Activated T-cell treated with anti-CD3 and anti-CD28 coated beads, Interleukin-2, amount 50 U/mL, for 24 hours (primary cell): ENCODE results near the gene SRPK2.
"Not testable (repeated sequence)": the region's sequence is repeated elsewhere in the genome, so short reads cannot be mapped to it uniquely, and the experiment has no call there.

Source experiments
- DNase-seq: peaks from one replicate; pipeline ENCODE4 v3.0.0-alpha.2; 2020
- H3K27ac Mint-ChIP-seq: 2 replicates; pipeline ENCODE4 v1.8.0; 2020; ENCODE audit warnings: mild to moderate bottlenecking, mixed read lengths
- H3K27me3 Mint-ChIP-seq: 2 replicates; pipeline ENCODE4 v1.8.0; 2020; ENCODE audit warnings: mixed read lengths
- H3K36me3 Mint-ChIP-seq: 2 replicates; pipeline ENCODE4 v1.8.0; 2020; ENCODE audit warnings: low read depth, mixed read lengths
- H3K4me1 Mint-ChIP-seq: 2 replicates; pipeline ENCODE4 v1.8.0; 2020; ENCODE audit warnings: low read depth, mixed read lengths
- H3K4me3 Mint-ChIP-seq: 2 replicates; pipeline ENCODE4 v1.8.0; 2020; ENCODE audit warnings: mild to moderate bottlenecking, moderate library complexity, mixed read lengths
- H3K9me3 Mint-ChIP-seq: 2 replicates; pipeline ENCODE4 v1.8.0; 2020; ENCODE audit warnings: mixed read lengths

SRPK2 gene

DNA sequence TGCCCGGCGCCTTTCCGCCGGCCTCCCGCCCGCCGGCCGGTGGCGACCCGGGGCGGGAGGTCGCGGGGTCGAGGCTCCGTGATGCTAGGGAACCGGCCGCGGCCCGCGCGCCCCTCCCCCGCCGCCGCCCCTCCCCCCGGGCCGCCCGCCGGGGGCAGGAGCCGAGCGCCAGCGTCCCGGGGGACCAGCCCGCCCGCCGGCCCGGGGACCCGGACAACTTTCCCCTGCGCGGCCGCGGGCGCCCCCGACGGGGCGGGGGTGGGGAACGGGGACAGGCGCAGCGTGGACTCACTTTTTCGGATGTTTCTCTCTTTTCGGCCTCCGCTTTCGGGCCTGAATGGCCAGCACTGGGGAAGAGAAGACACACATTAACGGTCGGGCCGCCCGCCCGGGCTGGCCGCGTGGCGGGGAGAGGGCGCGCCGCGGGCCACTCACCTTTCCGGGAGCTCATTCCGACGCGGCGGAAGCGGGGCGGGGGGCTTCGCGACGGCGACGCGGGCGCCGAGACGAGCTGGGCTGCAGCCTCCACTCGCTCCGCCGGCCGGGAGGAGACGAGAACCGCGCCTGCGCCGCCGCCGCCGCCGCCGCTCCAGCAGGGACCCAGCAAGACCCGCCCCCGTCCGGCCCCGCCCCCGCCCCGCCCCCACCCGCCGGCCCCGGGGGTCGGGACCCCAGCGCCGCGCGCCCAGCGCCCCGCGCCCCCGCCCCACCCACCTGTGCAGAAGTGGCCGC is at the start of gene SRPK2:
TSS of gene SRPK2 (minus strand) at position 566 of the 732 bp plus-strand sequence.
- Mint-ChIP-seq H3K9me3 (no peaks in the 10 kb centered on the region), H3K27ac (peak within 1 kb of the TSS; percentile 90), H3K4me1 (peaks cover 43% of the 10 kb centered on the region), H3K36me3 (peaks cover 19% of the 10 kb centered on the region), H3K4me3 (peak within 1 kb of the TSS; percentile 87), H3K27me3 (no peaks in the 10 kb centered on the region)
- DNase-seq, result peak; percentile 85

- no peak for DNase-seq
- H3K36me3 Mint-ChIP-seq, result no peaks in the 10 kb centered on the region
- H3K27me3 Mint-ChIP-seq, result no peaks in the 10 kb centered on the region
- no peak overlapping the region for H3K4me3 Mint-ChIP-seq
- no peak overlapping the region for H3K27ac Mint-ChIP-seq
- peaks cover 5% of the 10 kb centered on the region for H3K4me1 Mint-ChIP-seq
- H3K9me3 Mint-ChIP-seq, result no peaks in the 10 kb centered on the region
Measured at GRCh38 chr7:105438254-105438653, 49.5 kb upstream of the SRPK2 start.

- H3K4me1 Mint-ChIP-seq, H3K4me3 Mint-ChIP-seq, H3K27me3 Mint-ChIP-seq, H3K27ac Mint-ChIP-seq, H3K36me3 Mint-ChIP-seq, DNase-seq, H3K9me3 Mint-ChIP-seq: not testable (repeated sequence)
Measured at GRCh38 chr7:105437356-105437755, 48.6 kb upstream of the SRPK2 start.

DNA sequence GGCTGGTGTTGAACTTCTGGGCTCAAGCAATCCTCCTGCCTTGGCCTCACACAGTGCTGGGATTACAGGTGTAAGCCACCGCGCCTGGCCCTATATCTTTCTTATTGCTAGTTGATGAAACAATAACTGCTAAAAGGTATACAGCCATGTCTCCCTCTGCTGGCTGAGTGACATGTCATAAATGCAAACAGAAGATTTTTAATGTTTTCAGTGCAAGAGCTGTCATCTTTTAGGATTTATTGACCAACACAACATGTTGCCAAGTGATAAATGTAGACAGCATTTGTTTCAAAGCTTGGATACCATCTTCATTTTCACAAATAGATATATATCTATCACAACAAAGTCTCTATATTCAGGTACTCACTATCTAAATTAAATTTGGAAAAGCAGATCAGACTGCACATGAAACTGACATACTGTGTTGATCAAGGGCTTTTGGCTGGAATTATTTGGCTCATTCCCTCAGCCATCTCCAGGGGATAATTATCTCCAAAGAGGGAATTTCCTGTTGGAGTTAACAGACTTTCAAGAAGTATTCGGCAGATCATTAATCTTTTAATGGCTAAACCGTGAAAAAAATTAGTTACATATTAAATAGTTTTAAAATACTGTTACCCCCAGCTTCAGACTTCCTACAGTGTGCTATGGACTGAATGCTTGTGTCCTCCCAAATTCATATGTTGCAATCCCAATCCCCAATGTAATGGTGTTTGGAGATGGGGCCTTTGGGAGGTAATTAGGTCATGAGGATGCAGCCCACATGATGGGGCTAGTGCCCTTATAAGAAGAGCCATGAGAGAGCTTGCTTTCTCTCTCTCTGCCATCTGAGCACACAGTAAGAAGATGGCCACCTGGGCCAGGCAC is 41.3 kb upstream of the SRPK2 start:
- peaks cover 39% of the 10 kb centered on the region for H3K4me1 Mint-ChIP-seq
- H3K9me3 Mint-ChIP-seq, result no peaks in the 10 kb centered on the region
- no peak overlapping the region for H3K4me3 Mint-ChIP-seq
- DNase-seq, result peak; percentile 49
- H3K27ac Mint-ChIP-seq, result no peak overlapping the region
- no peaks in the 10 kb centered on the region for H3K36me3 Mint-ChIP-seq
- H3K27me3 Mint-ChIP-seq, result no peaks in the 10 kb centered on the region

GRCh38 chr7:105426606-105427146 is 38.0 kb upstream of the SRPK2 start:
- peak overlapping the region; percentile 94 for H3K27ac Mint-ChIP-seq
- peaks cover 37% of the 10 kb centered on the region for H3K4me1 Mint-ChIP-seq
- H3K36me3 Mint-ChIP-seq, result no peaks in the 10 kb centered on the region
- no peaks in the 10 kb centered on the region for H3K9me3 Mint-ChIP-seq
- DNase-seq, result no peak
- H3K4me3 Mint-ChIP-seq, result peak overlapping the region; percentile 37
- no peaks in the 10 kb centered on the region for H3K27me3 Mint-ChIP-seq

DNA sequence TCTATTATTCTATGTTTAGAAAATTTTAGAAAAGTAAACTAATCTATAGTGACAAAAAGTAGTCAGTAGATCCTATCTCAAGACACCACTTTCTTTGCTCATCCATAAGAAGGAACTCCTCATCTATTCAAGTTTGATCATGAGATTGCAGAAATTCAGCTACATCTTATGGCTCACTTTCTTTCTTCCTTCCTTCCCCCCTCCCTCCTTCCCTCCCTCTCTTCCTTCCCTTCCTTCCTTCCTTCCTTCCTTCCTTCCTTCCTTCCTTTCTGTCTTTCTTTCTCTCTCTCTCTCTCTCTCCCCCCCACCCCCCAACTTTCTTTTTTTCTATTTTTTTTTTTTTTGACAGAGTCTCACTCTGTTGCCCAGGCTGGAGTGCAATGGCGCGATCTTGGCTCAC is 35.3 kb upstream of the SRPK2 start:
- no peak for DNase-seq
- Mint-ChIP-seq H3K27me3 (no peaks in the 10 kb centered on the region), H3K36me3 (no peaks in the 10 kb centered on the region), H3K4me3 (no peak overlapping the region), H3K27ac (no peak overlapping the region), H3K4me1 (peaks cover 27% of the 10 kb centered on the region), H3K9me3 (no peaks in the 10 kb centered on the region)

- H3K4me1 Mint-ChIP-seq, result no peaks in the 10 kb centered on the region
- no peaks in the 10 kb centered on the region for H3K27me3 Mint-ChIP-seq
- H3K9me3 Mint-ChIP-seq, result no peaks in the 10 kb centered on the region
- H3K36me3 Mint-ChIP-seq, result no peaks in the 10 kb centered on the region
- H3K27ac Mint-ChIP-seq, result no peak overlapping the region
- DNase-seq, result no peak
- no peak overlapping the region for H3K4me3 Mint-ChIP-seq
Measured at GRCh38 chr7:105413887-105414437, 25.2 kb upstream of the SRPK2 start.

- DNase-seq, H3K27me3 Mint-ChIP-seq, H3K4me1 Mint-ChIP-seq, H3K4me3 Mint-ChIP-seq, H3K9me3 Mint-ChIP-seq, H3K36me3 Mint-ChIP-seq, H3K27ac Mint-ChIP-seq: not testable (repeated sequence)
Measured at GRCh38 chr7:105410774-105411173, 22.1 kb upstream of the SRPK2 start.

DNA sequence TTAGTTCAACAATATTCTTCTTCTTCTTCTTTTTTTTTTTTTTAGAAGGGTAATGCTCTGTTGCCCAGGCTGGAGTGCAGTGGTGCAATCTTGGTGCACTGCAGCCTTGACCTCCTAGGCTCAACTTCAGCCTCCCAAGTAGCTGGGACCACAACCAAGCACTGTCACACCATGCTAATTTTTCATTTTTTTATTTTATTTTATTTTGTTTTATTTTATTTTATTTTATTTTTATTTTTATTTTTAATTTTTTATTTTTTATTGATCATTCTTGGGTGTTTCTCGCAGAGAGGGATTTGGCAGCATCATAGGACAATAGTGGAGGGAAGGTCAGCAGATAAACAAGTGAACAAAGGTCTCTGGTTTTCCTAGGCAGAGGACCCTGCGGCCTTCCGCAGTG is 21.1 kb upstream of the SRPK2 start:
- H3K4me1 Mint-ChIP-seq, H3K9me3 Mint-ChIP-seq, H3K4me3 Mint-ChIP-seq, DNase-seq, H3K36me3 Mint-ChIP-seq, H3K27me3 Mint-ChIP-seq, H3K27ac Mint-ChIP-seq: not testable (repeated sequence)

GRCh38 chr7:105408791-105409410 is 20.2 kb upstream of the SRPK2 start:
- Mint-ChIP-seq H3K27me3 (no peaks in the 10 kb centered on the region), H3K9me3 (no peaks in the 10 kb centered on the region), H3K4me3 (no peak overlapping the region), H3K27ac (no peak overlapping the region), H3K36me3 (no peaks in the 10 kb centered on the region), H3K4me1 (no peaks in the 10 kb centered on the region)
- DNase-seq, result no peak

GRCh38 chr7:105403128-105403527 is 14.4 kb upstream of the SRPK2 start:
- Mint-ChIP-seq H3K4me3 (no peak overlapping the region), H3K4me1 (no peaks in the 10 kb centered on the region), H3K9me3 (no peaks in the 10 kb centered on the region), H3K36me3 (no peaks in the 10 kb centered on the region), H3K27me3 (no peaks in the 10 kb centered on the region), H3K27ac (no peak overlapping the region)
- no peak for DNase-seq

- DNase-seq, result no peak
- no peaks in the 10 kb centered on the region for H3K4me1 Mint-ChIP-seq
- H3K9me3 Mint-ChIP-seq, result no peaks in the 10 kb centered on the region
- H3K27ac Mint-ChIP-seq, result no peak overlapping the region
- no peak overlapping the region for H3K4me3 Mint-ChIP-seq
- H3K27me3 Mint-ChIP-seq, result no peaks in the 10 kb centered on the region
- no peaks in the 10 kb centered on the region for H3K36me3 Mint-ChIP-seq
Measured at GRCh38 chr7:105402221-105403095, 13.7 kb upstream of the SRPK2 start.

DNA sequence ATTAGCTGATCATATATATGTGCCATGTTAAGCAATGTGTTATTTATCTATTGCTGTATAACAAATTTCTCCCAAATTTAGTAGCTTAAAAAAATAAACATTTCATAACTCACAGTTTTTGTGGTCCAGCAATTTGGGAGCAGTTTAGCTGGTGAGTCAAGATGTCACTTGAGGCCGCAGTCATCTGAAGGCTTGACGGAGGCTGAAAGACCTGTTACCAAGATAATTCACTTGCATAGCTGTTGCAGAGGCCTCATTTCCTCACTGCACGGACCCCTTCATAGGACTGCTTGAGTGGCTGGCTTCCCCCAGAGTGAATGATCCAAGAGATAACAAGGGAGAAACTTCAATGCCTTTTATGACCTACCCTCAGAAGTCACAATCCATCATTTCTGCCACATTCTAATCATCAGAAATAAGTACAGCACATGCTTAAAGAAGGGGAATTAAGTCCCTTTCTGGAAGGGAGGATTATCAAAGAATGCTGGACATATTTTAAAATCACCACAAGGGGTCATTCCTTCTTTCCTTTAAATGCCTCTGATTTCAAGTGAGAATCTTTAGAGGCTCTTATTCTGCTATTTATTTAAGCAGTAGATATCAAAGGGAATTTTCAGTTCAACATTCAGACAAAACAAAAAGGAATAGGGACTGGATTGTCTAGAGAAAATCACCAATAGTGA is 10.5 kb upstream of the SRPK2 start:
- H3K4me1 Mint-ChIP-seq, result no peaks in the 10 kb centered on the region
- no peaks in the 10 kb centered on the region for H3K36me3 Mint-ChIP-seq
- H3K27ac Mint-ChIP-seq, result no peak overlapping the region
- DNase-seq, result no peak
- H3K27me3 Mint-ChIP-seq, result no peaks in the 10 kb centered on the region
- H3K4me3 Mint-ChIP-seq, result no peak overlapping the region
- H3K9me3 Mint-ChIP-seq, result no peaks in the 10 kb centered on the region
